ENCODE measurements around the gene LEPROT. TPM values are rescaled to one million over a fixed set of nuclear protein-coding genes. Genes with fewer than 3 reads are reported as not detected.

Gene LEPROT
- total and polyA plus RNA-seq, 4 donors: 23.6 to 43.4 (median 36.3) TPM

- no peak for DNase-seq (ENCODE audit: low spot score)
- Histone ChIP-seq H3K27ac (ENCODE audit: low read depth in 1 of 2, low read length in 2 of 2) (peak overlapping the region; percentile 84 to 87), H3K9ac (ENCODE audit: low read depth in 1 of 2, low read length in 2 of 2) (peak overlapping the region in 1 of 2 donors; percentile 11), H3K4me3 (ENCODE audit: low read depth in 1 of 3, low read length in 3 of 3) (no peak overlapping the region), H3K36me3 (ENCODE audit: control insufficient read depth in 4 of 4, insufficient read depth in 3 of 4, low read depth in 1 of 4, low read length in 3 of 4) (no peaks in the 10 kb centered on the region), H3K9me3 (ENCODE audit: control insufficient read depth in 4 of 4, low read length in 3 of 4) (no peaks in the 10 kb centered on the region), H3K27me3 (ENCODE audit: control insufficient read depth in 4 of 4, insufficient read depth in 4 of 4, low read length in 3 of 4) (no peaks in the 10 kb centered on the region), H3K4me1 (ENCODE audit: control insufficient read depth in 4 of 4, insufficient read depth in 4 of 4, low read length in 3 of 4) (peaks cover 11 to 34% (median 25%) of the 10 kb centered on the region in 4 donors)
- WGBS: 23% methylated on average over 1 of the region's 1 CpG
- no peak for TF ChIP-seq GABPA (IDR thresholded peaks at IDR 0.05 in 1 of 2, conservative IDR thresholded peaks at IDR 0.05 in 1 of 2)
- no peak for TF ChIP-seq ZBTB33 (IDR thresholded peaks at IDR 0.05)
- TF ChIP-seq NR2F2 (IDR thresholded peaks at IDR 0.05): no peak
- TF ChIP-seq RAD21 (IDR thresholded peaks at IDR 0.05): no peak
- no peak for TF ChIP-seq HNF4A (conservative IDR thresholded peaks at IDR 0.05)
- TF ChIP-seq ATF3 (IDR thresholded peaks at IDR 0.05): no peak
- no peak for TF ChIP-seq JUND (IDR thresholded peaks at IDR 0.05)
- TF ChIP-seq EGR1 (IDR thresholded peaks at IDR 0.05; ENCODE audit: low read depth in 2 of 2): peak in 1 of 2 donors; percentile 0
Observed at GRCh38 chr1:65470766-65471165, 50.3 kb downstream of the LEPROT start.

- no peaks in the 10 kb centered on the region for H3K36me3 ChIP-seq (ENCODE audit: control insufficient read depth in 4 of 4, insufficient read depth in 3 of 4, low read depth in 1 of 4, low read length in 3 of 4)
- no peak overlapping the region for H3K4me3 ChIP-seq (ENCODE audit: low read depth in 1 of 3, low read length in 3 of 3)
- H3K27me3 ChIP-seq (ENCODE audit: control insufficient read depth in 4 of 4, insufficient read depth in 4 of 4, low read length in 3 of 4): no peaks in the 10 kb centered on the region
- H3K9me3 ChIP-seq (ENCODE audit: control insufficient read depth in 4 of 4, low read length in 3 of 4): no peaks in the 10 kb centered on the region
- 11% methylated on average over 2 of the region's 2 CpGs for WGBS
- H3K27ac ChIP-seq (ENCODE audit: low read depth in 1 of 2, low read length in 2 of 2): peak overlapping the region; percentile 84 to 87
- peak; percentile 61 to 86 for TF ChIP-seq JUND (IDR thresholded peaks at IDR 0.05)
- TF ChIP-seq GABPA (IDR thresholded peaks at IDR 0.05 in 1 of 2, conservative IDR thresholded peaks at IDR 0.05 in 1 of 2): no peak
- TF ChIP-seq CTCF (IDR thresholded peaks at IDR 0.05; ENCODE audit: low read depth, low read length, missing input control): no peak
- peak; percentile 76 for TF ChIP-seq YY1 (IDR thresholded peaks at IDR 0.05)
- TF ChIP-seq FOXA1 (IDR thresholded peaks at IDR 0.05): no peak
- peak; percentile 78 for TF ChIP-seq HNF4G (IDR thresholded peaks at IDR 0.05)
- TF ChIP-seq FOXA2 (IDR thresholded peaks at IDR 0.05): peak; percentile 80
- TF ChIP-seq EGR1 (IDR thresholded peaks at IDR 0.05; ENCODE audit: low read depth in 2 of 2): peak; percentile 42 to 71
- TF ChIP-seq HNF4A (conservative IDR thresholded peaks at IDR 0.05): peak; percentile 92 to 95
- peak; percentile 32 for TF ChIP-seq MAX (IDR thresholded peaks at IDR 0.05)
- TF ChIP-seq REST (IDR thresholded peaks at IDR 0.05): peak; percentile 62
- peak; percentile 90 for TF ChIP-seq NR2F2 (IDR thresholded peaks at IDR 0.05)
- peak; percentile 64 for TF ChIP-seq ATF3 (IDR thresholded peaks at IDR 0.05)
- peak; percentile 99 for TF ChIP-seq SP1 (IDR thresholded peaks at IDR 0.05)
- TF ChIP-seq TAF1 (conservative IDR thresholded peaks at IDR 0.05): peak; percentile 60
- peak; percentile 97 to 98 for TF ChIP-seq RXRA (IDR thresholded peaks at IDR 0.05)
- peak; percentile 85 for TF ChIP-seq ZBTB33 (IDR thresholded peaks at IDR 0.05)
- peak; percentile 47 to 56 for TF ChIP-seq RAD21 (IDR thresholded peaks at IDR 0.05)
- no peak for DNase-seq (ENCODE audit: low spot score)
- H3K4me1 ChIP-seq (ENCODE audit: control insufficient read depth in 4 of 4, insufficient read depth in 4 of 4, low read length in 3 of 4): peaks cover 12 to 40% (median 25%) of the 10 kb centered on the region in 4 donors
- peak overlapping the region in 1 of 2 donors; percentile 11 for H3K9ac ChIP-seq (ENCODE audit: low read depth in 1 of 2, low read length in 2 of 2)
Observed at GRCh38 chr1:65471213-65471833, 50.9 kb downstream of the LEPROT start.

Measured in liver (tissue), 9 donors.